K562 (cell line): ENCODE results near the gene CATSPER4. TPM values are rescaled to one million over a fixed set of nuclear protein-coding genes. Genes with fewer than 3 reads are reported as not detected.
A peak's percentile ranks its signal among the peaks of the same experiment; 100 is the strongest.

Experiments
- ATAC-seq: fragments of 200-7000 bp; cut with Tn5 transposase; 3 replicates; pipeline ENCODE4 v1.9.1; 2020; ENCODE audit warnings: moderate library complexity
- BruUV-seq: library from RNA; stranded (reverse); fragments of 400-500 nt; replicated peaks from 2 replicates; lab custom pipeline; 2021; lab: Mats Ljungman, UMichigan
- CTCF ChIA-PET: fragments of 300-600 bp; formaldehyde crosslinking; extraction: SDS; loops from one replicate; lab custom pipeline; 2021; ENCODE audit warnings: low intra/inter-chr PET ratio; lab: Yijun Ruan, JAX
- POLR2A ChIA-PET: fragments of 300-600, 350-650 bp; sonication (Branson Sonifier 250); formaldehyde crosslinking; extraction: SDS; loops from one replicate; lab custom pipeline; 2021; ENCODE audit warnings: antibody characterized with exemption, inconsistent platforms; lab: Yijun Ruan, JAX
- DNase-seq, 4 experiments: peaks; one replicate each; pipeline versions ENCODE4 v3.0.0 to v3.0.0-alpha.2; 2011 to 2018; ENCODE audit warnings: low spot score in 3 of 4, mixed read lengths in 3 of 4; ENCODE audit errors: extremely low read depth in 1 of 4
- FAIRE-seq: peaks from 2 replicates; lab custom pipeline; 2011; peaks lifted over from hg19 to GRCh38; lab: Jason Lieb, UNC
- H2AFZ ChIP-seq: 2 replicates; pipeline ENCODE4 v1.6.0; 2011; ENCODE audit warnings: low read depth, low read length, control low read depth, inconsistent platforms
- H3K27ac ChIP-seq: fragments of 200-600 bp; 3 replicates; pipeline ENCODE4 v1.8.0; 2011; ENCODE audit warnings: low read depth, mild to moderate bottlenecking, control low read depth, inconsistent platforms, low read length, moderate library complexity, mixed read lengths; ENCODE audit errors: extremely low read depth
- H3K27me3 ChIP-seq, 2 experiments: fragments of 300-600 bp in 1 of 2; 2 replicates in 1 of 2; 3 replicates in 1 of 2; pipeline versions ENCODE4 v1.6.0 to v1.8.0; 2011; ENCODE audit warnings: inconsistent platforms in 2 of 2, low read length in 2 of 2, mild to moderate bottlenecking in 1 of 2, mixed read lengths in 1 of 2, moderate library complexity in 1 of 2; ENCODE audit not compliant: control insufficient read depth in 2 of 2, insufficient read depth in 2 of 2
- H3K36me3 ChIP-seq: fragments of 300-600 bp; 3 replicates; pipeline ENCODE4 v1.8.0; 2011; ENCODE audit warnings: mild to moderate bottlenecking, low read length, inconsistent platforms; ENCODE audit not compliant: control insufficient read depth, insufficient read depth
- H3K4me1 ChIP-seq, 2 experiments: fragments of 200-600 bp in 1 of 2; replicated peaks in 1 of 2; 2 replicates in 1 of 2; 3 replicates in 1 of 2; pipeline versions ENCODE4 v1.5.1 to v1.8.0; 2011; ENCODE audit warnings: inconsistent platforms in 2 of 2, low read length in 2 of 2, mild to moderate bottlenecking in 1 of 2, mixed read lengths in 1 of 2, moderate library complexity in 1 of 2; ENCODE audit not compliant: control insufficient read depth in 2 of 2, insufficient read depth in 2 of 2
- H3K4me2 ChIP-seq: 2 replicates; pipeline ENCODE4 v1.6.1; 2011; ENCODE audit warnings: low read length, control low read depth, inconsistent platforms, mixed read lengths; ENCODE audit not compliant: insufficient read depth
- H3K4me3 ChIP-seq: fragments of 200-600 bp; sonication (generic), shearing (Covaris generic); 2 replicates; pipeline ENCODE4 v1.5.1; 2016; ENCODE audit warnings: control low read depth, inconsistent platforms
- H3K79me2 ChIP-seq: fragments of 200-600 bp; 3 replicates; pipeline ENCODE4 v1.8.0; 2011; ENCODE audit warnings: low read length, inconsistent platforms; ENCODE audit not compliant: control insufficient read depth, insufficient read depth
- H3K9ac ChIP-seq, 2 experiments: 2 replicates each; pipeline versions ENCODE4 v1.6.0 to v1.6.1; 2011; ENCODE audit warnings: low read depth in 2 of 2, low read length in 2 of 2, control low read depth in 1 of 2, inconsistent platforms in 1 of 2, mild to moderate bottlenecking in 1 of 2, mixed read lengths in 1 of 2; ENCODE audit not compliant: insufficient read depth in 1 of 2
- H3K9me1 ChIP-seq: one replicate; pipeline ENCODE4 v1.6.0; 2011; ENCODE audit warnings: inconsistent platforms, mild to moderate bottlenecking, low read length, moderate library complexity; ENCODE audit not compliant: control insufficient read depth, insufficient read depth
- H3K9me3 ChIP-seq: replicated peaks from 2 replicates; pipeline ENCODE4 v1.5.1; 2011; ENCODE audit warnings: low read depth, low read length, inconsistent platforms; ENCODE audit not compliant: control insufficient read depth, insufficient read depth
- H4K20me1 ChIP-seq: replicated peaks from 2 replicates; pipeline ENCODE4 v1.6.1; 2011; ENCODE audit warnings: low read length, inconsistent platforms, mixed read lengths; ENCODE audit not compliant: control insufficient read depth, insufficient read depth
- ARID1B ChIP-seq: fragments of 450-650 bp; IDR thresholded peaks from 2 replicates; pipeline ENCODE4 v1.6.1; 2016; ENCODE audit warnings: antibody characterized with exemption, mild to moderate bottlenecking, inconsistent platforms
- ATF3 ChIP-seq, 2 experiments: fragments of 450-650 bp in 1 of 2; sonication (generic) in 1 of 2; formaldehyde crosslinking in 1 of 2; IDR thresholded peaks in 1 of 2; conservative IDR thresholded peaks in 1 of 2; 2 replicates each; pipeline versions ENCODE4 v1.6.1 to v1.8.1; 2016 to 2023; ENCODE audit warnings: mild to moderate bottlenecking in 2 of 2, moderate library complexity in 2 of 2, inconsistent platforms in 1 of 2, missing genetic modification reagents in 1 of 2
- CTCF ChIP-seq, 3 experiments: IDR thresholded peaks in 2 of 3; conservative IDR thresholded peaks in 1 of 3; 2 replicates each; pipeline ENCODE4 v1.5.1; 2011 to 2012; ENCODE audit warnings: low read length in 3 of 3, mild to moderate bottlenecking in 3 of 3, control low read depth in 2 of 3, improper control_type of control experiment in 1 of 3, inconsistent platforms in 1 of 3, low read depth in 1 of 3, mixed read lengths in 1 of 3, moderate library complexity in 1 of 3; ENCODE audit not compliant: insufficient read depth in 2 of 3
- L3MBTL2 ChIP-seq: fragments of 450-650 bp; IDR thresholded peaks from 2 replicates; pipeline ENCODE4 v1.6.1; 2016; ENCODE audit warnings: mild to moderate bottlenecking, moderate library complexity
- MTA3 ChIP-seq: fragments of 450-650 bp; formaldehyde crosslinking; IDR thresholded peaks from 2 replicates; pipeline ENCODE4 v1.6.1; 2017; ENCODE audit warnings: mild to moderate bottlenecking, borderline replicate concordance
- SMARCA5 ChIP-seq: fragments of 450-650 bp; IDR thresholded peaks from 2 replicates; pipeline ENCODE4 v1.6.1; 2016
- TAF7 ChIP-seq: fragments of 450-650 bp; IDR thresholded peaks from 2 replicates; pipeline ENCODE4 v1.6.1; 2016; ENCODE audit warnings: missing genetic modification characterization, missing compliant biosample characterization
- TCF3 ChIP-seq: sonication (generic); formaldehyde crosslinking; IDR thresholded peaks from 2 replicates; pipeline ENCODE4 v1.4.0; 2020; ENCODE audit warnings: mild to moderate bottlenecking, missing genetic modification reagents
- ZBTB33 ChIP-seq: sonication (generic); formaldehyde crosslinking; IDR thresholded peaks from 2 replicates; pipeline ENCODE4 v1.8.1; 2023; ENCODE audit warnings: mild to moderate bottlenecking, missing genetic modification reagents
- WGBS: fragments of 100-300 bp; shearing (Covaris generic); methylation state at CpG from one replicate; pipeline ENCODE4 v1.1.6; 2016; ENCODE audit warnings: low coverage, mixed read lengths; ENCODE audit not compliant: insufficient coverage; ENCODE audit errors: missing lambda C conversion rate; 5-methylcytosine and 5-hydroxymethylcytosine counted together
- in situ Hi-C: fragments of 300-500 bp; cut with MboI; formaldehyde crosslinking; loops from 4 replicates; pipeline ENCODE4 v1.15.0; 2018; ENCODE audit warnings: inconsistent platforms, mixed read lengths
- intact Hi-C: fragments of 100-400 bp; cut with micrococcal nuclease; formaldehyde crosslinking; loops from 2 replicates; pipeline ENCODE4 v1.14.2; 2022
- polyA plus RNA-seq, 8 experiments: library from polyadenylated mRNA; depleted of rRNA in 4 of 8; stranded (reverse) in 5 of 8; unstranded in 3 of 8; fragments of >200 nt; fragmentation: Nextera tagmentation in 2 of 8; fragmentation: Illumina TruSeq in 1 of 8; extraction: Ambion mirVana in 2 of 8; extraction: Trizol in 1 of 8; gene quantifications; 2 replicates each; pipeline versions ENCODE4 v1.2.1 to v1.2.3, GENCODE V29; 2011 to 2014; ENCODE audit warnings: inconsistent platforms in 1 of 8, missing spikeins in 1 of 8
- total RNA-seq, 7 experiments: library from RNA; depleted of rRNA in 6 of 7; stranded (reverse); fragments of >200 nt in 6 of 7; fragmentation: Illumina TruSeq in 2 of 7; extraction: Trizol in 2 of 7; gene quantifications; 2 replicates each; pipeline versions ENCODE4 v1.2.1 to v1.2.3, GENCODE V29; 2011 to 2021; ENCODE audit warnings: low replicate concordance in 1 of 7

CATSPER4 gene
- total and polyA plus RNA-seq, 9 of the 15 experiments (the other 6 are each of a cell fraction or from before 2014, with no cell fraction given): 0.04 to 0.13 TPM; not detected in 7

GRCh38 chr1:26142159-26142558, 48.2 kb upstream of the CATSPER4 start:
- Histone ChIP-seq H3K79me2 (no peaks in the 10 kb centered on the region), H3K9me3 (no peaks in the 10 kb centered on the region), H3K9ac (peak overlapping the region in 1 of 2 experiments; percentile 29; a peak in 1 of 4 replicates), H3K4me3 (no peak overlapping the region), H3K9me1 (no peaks in the 10 kb centered on the region), H3K27me3 (no peaks in the 10 kb centered on the region), H2AFZ (peak overlapping the region; percentile 87), H4K20me1 (no peaks in the 10 kb centered on the region), H3K4me1 (peaks cover 23 to 29% of the 10 kb centered on the region in 2 experiments; a peak in 4 of 5 replicates), H3K36me3 (no peaks in the 10 kb centered on the region), H3K4me2 (peak overlapping the region; percentile 54; the same call in 1 of the 2 replicates)
- DNase-seq (no peak), FAIRE-seq (no peak), ATAC-seq (peak; percentile 16)
- intact Hi-C loops: loop anchor here (2.0 kb wide), 1 partner anchor 15 kb away; no protein-coding TSS in a partner anchor
- in situ Hi-C loops: no loop called here
- ChIA-PET POLR2A (interaction anchor here (0.6 to 9.1 kb wide), 15 partner anchors 9 to 420 kb away, joined by 3 to 237 read pairs (median 3); partner anchors contain the start of gene CEP85), CTCF (interaction anchor here (0.6 to 5.1 kb wide), 3 partner anchors 22 to 37 kb away, joined by 3 to 114 read pairs (median 3); no protein-coding TSS in a partner anchor)
- 52% methylated on average over 8 of the region's 8 CpGs for WGBS
- peak; percentile 50; the same call in 1 of the 2 replicates for TF ChIP-seq ATF3 (IDR thresholded peaks at IDR 0.05)
- TF ChIP-seq ATF3 (CRISPR knock-in tag; conservative IDR thresholded peaks at IDR 0.05): no peak
- TF ChIP-seq SMARCA5: no peak
- 0 out of 2 replicates have a peak, but pooled peaks have one; percentile 9 for TF ChIP-seq TCF3 (CRISPR knock-in tag)
- 0 out of 2 replicates have a peak, but pooled peaks have one; percentile 24 for TF ChIP-seq MTA3
- 0 out of 2 replicates have a peak, but pooled peaks have one; percentile 19 for TF ChIP-seq ARID1B
- TF ChIP-seq TAF7: no peak
- peak; percentile 10 to 29 (median 23); a peak in 1 of 6 replicates for TF ChIP-seq CTCF (IDR thresholded peaks at IDR 0.05 in 2 of 3, conservative IDR thresholded peaks at IDR 0.05 in 1 of 3; ENCODE audit: insufficient read depth in 2 of 3, low read depth in 1 of 3, low read length in 3 of 3)
- peak; percentile 96 for TF ChIP-seq ZBTB33
- 0 out of 2 replicates have a peak, but pooled peaks have one; percentile 10 for TF ChIP-seq L3MBTL2
- TF ChIP-seq, all 486 proteins: peak for 7
- no TSS peak for BruUV-seq
- H3K27ac ChIP-seq: peak overlapping the region; percentile 44; the same call in 1 of the 3 replicates
